Breast epithelium (tissue), 4 donors: ENCODE measurements around the gene RTN3. TPM values are rescaled to one million over a fixed set of nuclear protein-coding genes. Genes with fewer than 3 reads are reported as not detected.

ENCODE experiments used
- DNase-seq, 2 donors: peaks; one replicate each; pipeline ENCODE4 v3.0.0-alpha.2; 2019; ENCODE audit warnings: low spot score in 2 of 2
- H3K27ac ChIP-seq, 2 donors: fragments of 200-600 bp; sonication (generic) in 1 of 2; one replicate each; pipeline ENCODE4 v1.5.1; 2016 to 2019; ENCODE audit warnings: mild to moderate bottlenecking in 1 of 2
- H3K27me3 ChIP-seq, 2 donors: fragments of 200-600 bp; sonication (generic) in 1 of 2; one replicate each; pipeline versions ENCODE4 v1.5.1 to v1.6.0; 2017 to 2019; ENCODE audit warnings: control low read depth in 1 of 2, mild to moderate bottlenecking in 1 of 2
- H3K36me3 ChIP-seq: fragments of 200-600 bp; one replicate; pipeline ENCODE4 v1.5.1; 2019
- H3K4me1 ChIP-seq, 2 donors: fragments of 200-600 bp; sonication (generic); one replicate each; pipeline ENCODE4 v1.5.1; 2016 to 2019; ENCODE audit warnings: control low read depth in 1 of 2
- H3K4me3 ChIP-seq, 3 donors: fragments of 200-600 bp; sonication (generic); 1 replicate in 2 of 3; 2 replicates in 1 of 3; pipeline ENCODE4 v1.5.1; 2016 to 2019; ENCODE audit warnings: mild to moderate bottlenecking in 3 of 3, moderate library complexity in 2 of 3
- H3K9me3 ChIP-seq, 2 donors: fragments of 200-600 bp; sonication (generic) in 1 of 2; one replicate each; pipeline ENCODE4 v1.5.1; 2016 to 2019; ENCODE audit warnings: control low read depth in 1 of 2
- CTCF ChIP-seq, 3 donors: fragments of 450-650 bp; IDR thresholded peaks; one replicate each; pipeline ENCODE4 v1.5.1; 2016 to 2017; ENCODE audit warnings: antibody characterized with exemption in 3 of 3, mild to moderate bottlenecking in 3 of 3, moderate library complexity in 3 of 3
- POLR2A ChIP-seq: fragments of 450-650 bp; IDR thresholded peaks from one replicate; pipeline ENCODE4 v1.6.1; 2016; ENCODE audit warnings: antibody characterized with exemption, mild to moderate bottlenecking, moderate library complexity
- POLR2AphosphoS5 ChIP-seq, 3 donors: sonication (generic); formaldehyde crosslinking; IDR thresholded peaks; one replicate each; pipeline ENCODE4 v1.6.1; 2017; ENCODE audit warnings: antibody characterized with exemption in 3 of 3
- intact Hi-C: fragments of 100-400 bp; cut with DNase I; formaldehyde crosslinking; loops from one replicate; pipeline ENCODE4 v1.15.1; 2023; ENCODE audit warnings: low total_unique reads
- total RNA-seq, 3 donors: library from RNA; depleted of rRNA; stranded (reverse); fragments of >200 nt; gene quantifications; one replicate each; pipeline ENCODE4 v1.1.0, GENCODE V29; 2016

Gene RTN3
- total RNA-seq, 3 donors from 2014 or later, result 115 to 199 (median 162) TPM

DNA sequence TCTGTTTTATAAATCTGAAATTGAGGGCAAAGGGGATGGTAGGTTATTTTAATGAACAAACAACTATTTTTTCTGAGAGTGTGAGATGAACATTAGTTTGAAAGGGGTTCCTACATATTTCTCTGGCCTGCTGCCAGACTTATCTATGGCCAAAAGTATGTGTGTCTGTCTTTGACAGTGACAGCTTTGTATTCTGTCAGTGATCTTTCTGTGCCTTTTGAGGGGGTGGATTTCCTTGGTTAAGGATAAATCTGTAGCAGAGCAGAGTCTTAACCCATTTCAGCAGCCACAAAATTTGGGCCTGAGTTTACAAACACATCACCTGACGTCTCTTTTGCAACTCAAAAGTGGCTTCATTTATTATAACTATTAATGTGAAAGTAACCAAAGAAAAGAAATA lies 56.4 kb downstream of the RTN3 start:
- TF ChIP-seq POLR2AphosphoS5 (IDR thresholded peaks at IDR 0.05), result no peak
- TF ChIP-seq POLR2A, result no peak
- TF ChIP-seq CTCF (IDR thresholded peaks at IDR 0.05), result no peak
- Histone ChIP-seq H3K36me3 (no peaks in the 10 kb centered on the region), H3K27ac (peak overlapping the region in 1 of 2 donors; percentile 19), H3K4me3 (no peak overlapping the region), H3K9me3 (no peaks in the 10 kb centered on the region), H3K27me3 (no peaks in the 10 kb centered on the region), H3K4me1 (no peaks in the 10 kb centered on the region)
- no peak for DNase-seq
- intact Hi-C loops, result no loop called here

- Histone ChIP-seq H3K9me3 (no peaks in the 10 kb centered on the region), H3K4me1 (no peaks in the 10 kb centered on the region), H3K27me3 (no peaks in the 10 kb centered on the region), H3K4me3 (no peak overlapping the region), H3K27ac (no peak overlapping the region), H3K36me3 (no peaks in the 10 kb centered on the region)
- intact Hi-C loops, result no loop called here
- DNase-seq, result peak; percentile 78 to 79
- TF ChIP-seq POLR2AphosphoS5 (IDR thresholded peaks at IDR 0.05), result no peak
- TF ChIP-seq CTCF (IDR thresholded peaks at IDR 0.05), result peak; percentile 84 to 87 (median 86)
- no peak for TF ChIP-seq POLR2A
These were observed 57.5 kb downstream of the RTN3 start for GRCh38 chr11:63738720-63739360.

GRCh38 chr11:63745304-63746170 lies 64.2 kb downstream of the RTN3 start:
- intact Hi-C loops, result no loop called here
- H3K9me3 ChIP-seq, result no peaks in the 10 kb centered on the region
- H3K4me1 ChIP-seq, result no peaks in the 10 kb centered on the region
- TF ChIP-seq POLR2A (no peak), CTCF (IDR thresholded peaks at IDR 0.05) (no peak), POLR2AphosphoS5 (IDR thresholded peaks at IDR 0.05) (no peak)
- H3K27ac ChIP-seq, result no peak overlapping the region
- no peaks in the 10 kb centered on the region for H3K27me3 ChIP-seq
- H3K4me3 ChIP-seq, result no peak overlapping the region
- DNase-seq, result no peak
- H3K36me3 ChIP-seq, result no peaks in the 10 kb centered on the region

DNA sequence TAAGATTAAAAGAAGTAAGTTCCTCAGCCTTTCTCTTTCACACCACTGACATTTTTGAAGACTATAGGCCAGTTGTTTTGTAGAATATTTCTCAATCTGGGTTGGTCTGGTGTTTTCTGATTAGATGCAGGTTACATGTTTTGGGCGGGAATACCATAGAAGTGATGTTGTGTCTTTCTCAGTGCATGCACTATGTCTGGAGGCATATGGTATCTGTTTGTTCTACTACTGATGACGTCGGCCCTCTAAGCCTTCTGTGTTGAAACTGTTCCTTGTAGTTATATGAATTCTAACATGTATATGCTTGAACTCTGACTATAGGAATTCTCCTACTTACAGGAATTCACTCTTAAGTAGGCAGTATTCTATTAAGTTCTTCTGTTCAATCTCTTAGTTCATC lies 65.7 kb downstream of the RTN3 start:
- H3K36me3 ChIP-seq, result no peaks in the 10 kb centered on the region
- no peak overlapping the region for H3K4me3 ChIP-seq
- no peak for DNase-seq
- intact Hi-C loops, result no loop called here
- no peak overlapping the region for H3K27ac ChIP-seq
- H3K9me3 ChIP-seq, result no peaks in the 10 kb centered on the region
- no peaks in the 10 kb centered on the region for H3K27me3 ChIP-seq
- TF ChIP-seq CTCF (IDR thresholded peaks at IDR 0.05) (no peak), POLR2A (no peak), POLR2AphosphoS5 (IDR thresholded peaks at IDR 0.05) (no peak)
- no peaks in the 10 kb centered on the region for H3K4me1 ChIP-seq

DNA sequence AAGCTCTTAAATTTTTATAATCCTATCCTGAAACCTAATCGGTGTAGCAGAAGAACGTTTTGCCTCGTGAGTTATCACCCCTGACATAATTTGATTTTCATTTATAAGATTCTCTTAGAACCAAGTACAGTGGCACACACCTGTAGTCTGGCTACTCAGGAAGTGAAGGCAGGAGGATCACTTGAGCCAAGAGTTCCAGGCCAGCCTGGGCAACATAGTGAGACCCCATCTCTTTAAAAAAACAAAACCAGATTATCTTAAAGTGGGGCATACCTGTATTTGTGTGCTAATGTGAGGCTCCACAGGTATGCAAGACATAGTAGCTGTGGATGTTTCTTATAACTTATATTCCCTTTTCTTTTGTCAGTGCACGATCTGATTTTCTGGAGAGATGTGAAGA lies 68.3 kb downstream of the RTN3 start:
- no peak overlapping the region for H3K27ac ChIP-seq
- no peak overlapping the region for H3K4me3 ChIP-seq
- H3K9me3 ChIP-seq, result no peaks in the 10 kb centered on the region
- no peak for DNase-seq
- H3K27me3 ChIP-seq, result no peaks in the 10 kb centered on the region
- intact Hi-C loops, result no loop called here
- no peaks in the 10 kb centered on the region for H3K36me3 ChIP-seq
- H3K4me1 ChIP-seq, result no peaks in the 10 kb centered on the region
- TF ChIP-seq POLR2AphosphoS5 (IDR thresholded peaks at IDR 0.05) (no peak), POLR2A (no peak), CTCF (IDR thresholded peaks at IDR 0.05) (no peak)
